Measurements from ENCODE around the gene ARMC7.
A peak's percentile ranks its signal among the peaks of the same experiment; 100 is the strongest.
"Not testable (repeated sequence)": the region's sequence is repeated elsewhere in the genome, so short reads cannot be mapped to it uniquely, and the experiment has no call there.

ARMC7 gene

GRCh38 chr17:75154195-75155106 lies 44.7 kb downstream of the ARMC7 start, which contains the start of gene JPT1:
Gene JPT1 (minus strand): TSS chr17:75154512. CDS start chr17:75154397, 115 bp downstream.
- DNase-seq (ENCODE audit: low read depth), result peak; percentile 93

- no peak for DNase-seq (ENCODE audit: low read depth)
Measured at GRCh38 chr17:75155191-75155601, 45.4 kb downstream of the ARMC7 start.

GRCh38 chr17:75158480-75158879 lies 48.7 kb downstream of the ARMC7 start:
- not testable (repeated sequence) for DNase-seq (ENCODE audit: low read depth)

- no peak for DNase-seq (ENCODE audit: low read depth)
Measured at GRCh38 chr17:75159196-75160031, 49.6 kb downstream of the ARMC7 start.

GRCh38 chr17:75160211-75160610 lies 50.4 kb downstream of the ARMC7 start:
- DNase-seq (ENCODE audit: low read depth), result no peak

GRCh38 chr17:75163074-75163473 lies 53.3 kb downstream of the ARMC7 start:
- no peak for DNase-seq (ENCODE audit: low read depth)

- not testable (repeated sequence) for DNase-seq (ENCODE audit: low read depth)
Measured at GRCh38 chr17:75164606-75165005, 54.8 kb downstream of the ARMC7 start.

- DNase-seq (ENCODE audit: low read depth), result no peak
Measured at GRCh38 chr17:75168998-75169397, 59.2 kb downstream of the ARMC7 start.

GRCh38 chr17:75173526-75173925 lies 63.8 kb downstream of the ARMC7 start:
- DNase-seq (ENCODE audit: low read depth), result no peak

- no peak for DNase-seq (ENCODE audit: low read depth)
Measured at GRCh38 chr17:75174996-75175395, 65.2 kb downstream of the ARMC7 start.

GRCh38 chr17:75176625-75177024 lies 66.9 kb downstream of the ARMC7 start:
- DNase-seq (ENCODE audit: low read depth), result no peak

GRCh38 chr17:75178453-75178852 lies 68.7 kb downstream of the ARMC7 start:
- DNase-seq (ENCODE audit: low read depth), result no peak
